ENCODE data around the gene BHMT2.

Gene BHMT2

DNA sequence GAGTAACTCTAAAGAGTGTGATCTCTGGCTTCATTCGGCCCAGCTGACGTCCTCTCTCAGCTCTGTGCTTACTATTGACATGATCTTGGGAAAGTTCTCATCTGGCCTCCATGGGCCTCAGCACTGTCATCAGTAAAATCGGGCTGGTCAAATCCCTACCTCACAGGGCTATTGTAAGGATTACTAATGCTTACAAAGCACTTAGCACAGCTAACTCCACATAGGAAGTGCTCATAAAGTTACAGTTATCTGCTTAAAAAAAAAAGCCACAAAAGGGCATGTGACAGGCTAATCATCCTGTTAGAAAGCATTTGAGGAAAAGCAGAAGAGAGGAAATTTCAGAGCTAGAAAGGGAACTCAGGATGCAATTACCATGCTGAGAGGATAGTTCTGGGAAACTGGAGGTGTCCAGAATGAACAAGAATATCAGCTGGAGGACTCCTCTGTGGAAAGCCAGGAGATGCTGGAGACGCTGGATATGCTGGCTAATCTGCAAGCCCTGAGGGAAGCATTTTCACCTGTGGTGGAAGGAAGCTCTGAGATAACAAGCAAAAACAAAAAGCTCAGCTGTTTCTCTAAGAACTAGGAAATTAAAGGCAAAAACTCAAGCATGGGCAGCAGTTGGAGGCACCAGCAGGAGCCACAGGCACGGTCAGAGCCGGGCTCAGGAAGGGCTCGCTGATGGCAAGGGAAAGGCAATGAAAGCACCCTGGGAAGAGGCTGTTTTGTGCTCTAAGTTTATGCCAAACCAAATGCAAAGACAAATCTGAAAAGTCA, 37.6 kb downstream of the BHMT2 start:
- DNase-seq (ENCODE audit: insufficient read length) (no peak), FAIRE-seq (no peak)
- TF ChIP-seq TAF1 (IDR thresholded peaks at IDR 0.05; ENCODE audit: borderline replicate concordance, low read depth, low read length), result no peak
- TF ChIP-seq POLR2AphosphoS5 (IDR thresholded peaks at IDR 0.05; ENCODE audit: low read depth, low read length), result no peak
- no peak for TF ChIP-seq POLR2A (IDR thresholded peaks at IDR 0.05; ENCODE audit: low read depth, low read length)

DNA sequence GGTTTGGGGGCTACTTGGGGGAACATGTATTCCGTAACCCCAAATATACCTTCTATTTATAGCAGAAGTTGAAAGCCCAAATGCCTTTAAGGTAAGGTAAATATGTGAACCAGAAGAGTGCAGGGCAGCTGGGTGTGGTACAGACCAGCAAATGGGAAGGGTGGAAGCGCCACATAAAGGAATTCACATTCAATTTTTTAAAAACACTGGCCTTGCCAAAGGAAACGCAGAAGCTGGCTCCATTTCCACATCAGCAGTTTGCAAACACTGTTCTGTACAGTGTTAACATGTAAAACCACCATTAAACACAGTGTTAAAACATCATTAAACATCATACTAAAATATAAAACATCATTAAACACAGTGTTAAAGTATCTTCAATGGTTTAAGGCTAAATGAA, 38.5 kb downstream of the BHMT2 start:
- TF ChIP-seq POLR2A (IDR thresholded peaks at IDR 0.05; ENCODE audit: low read depth, low read length) (no peak), POLR2AphosphoS5 (IDR thresholded peaks at IDR 0.05; ENCODE audit: low read depth, low read length) (no peak), TAF1 (IDR thresholded peaks at IDR 0.05; ENCODE audit: borderline replicate concordance, low read depth, low read length) (no peak)
- FAIRE-seq, result no peak
- DNase-seq (ENCODE audit: insufficient read length), result no peak

DNA sequence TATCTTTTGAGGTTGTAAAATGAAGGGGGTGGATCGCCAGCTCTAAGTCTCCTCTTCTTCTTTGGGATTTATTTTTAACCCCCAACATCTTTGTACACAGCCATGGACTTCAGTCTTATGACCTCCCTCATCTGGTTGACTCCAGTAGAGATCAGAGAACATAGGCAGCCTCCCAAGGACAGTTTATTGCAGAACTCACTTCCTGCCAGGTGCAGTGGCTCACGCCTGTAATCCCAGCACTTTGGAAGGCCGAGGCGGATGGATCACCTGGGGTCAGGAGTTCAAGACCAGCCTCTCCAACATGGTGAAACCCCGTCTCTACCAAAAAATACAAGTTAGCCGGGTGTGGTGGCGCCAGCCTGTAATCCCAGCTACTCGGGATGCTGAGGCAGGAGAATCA, 39.2 kb downstream of the BHMT2 start:
- DNase-seq (ENCODE audit: insufficient read length) (no peak), FAIRE-seq (no peak)
- no peak for TF ChIP-seq POLR2A (IDR thresholded peaks at IDR 0.05; ENCODE audit: low read depth, low read length)
- no peak for TF ChIP-seq POLR2AphosphoS5 (IDR thresholded peaks at IDR 0.05; ENCODE audit: low read depth, low read length)
- no peak for TF ChIP-seq TAF1 (IDR thresholded peaks at IDR 0.05; ENCODE audit: borderline replicate concordance, low read depth, low read length)

DNA sequence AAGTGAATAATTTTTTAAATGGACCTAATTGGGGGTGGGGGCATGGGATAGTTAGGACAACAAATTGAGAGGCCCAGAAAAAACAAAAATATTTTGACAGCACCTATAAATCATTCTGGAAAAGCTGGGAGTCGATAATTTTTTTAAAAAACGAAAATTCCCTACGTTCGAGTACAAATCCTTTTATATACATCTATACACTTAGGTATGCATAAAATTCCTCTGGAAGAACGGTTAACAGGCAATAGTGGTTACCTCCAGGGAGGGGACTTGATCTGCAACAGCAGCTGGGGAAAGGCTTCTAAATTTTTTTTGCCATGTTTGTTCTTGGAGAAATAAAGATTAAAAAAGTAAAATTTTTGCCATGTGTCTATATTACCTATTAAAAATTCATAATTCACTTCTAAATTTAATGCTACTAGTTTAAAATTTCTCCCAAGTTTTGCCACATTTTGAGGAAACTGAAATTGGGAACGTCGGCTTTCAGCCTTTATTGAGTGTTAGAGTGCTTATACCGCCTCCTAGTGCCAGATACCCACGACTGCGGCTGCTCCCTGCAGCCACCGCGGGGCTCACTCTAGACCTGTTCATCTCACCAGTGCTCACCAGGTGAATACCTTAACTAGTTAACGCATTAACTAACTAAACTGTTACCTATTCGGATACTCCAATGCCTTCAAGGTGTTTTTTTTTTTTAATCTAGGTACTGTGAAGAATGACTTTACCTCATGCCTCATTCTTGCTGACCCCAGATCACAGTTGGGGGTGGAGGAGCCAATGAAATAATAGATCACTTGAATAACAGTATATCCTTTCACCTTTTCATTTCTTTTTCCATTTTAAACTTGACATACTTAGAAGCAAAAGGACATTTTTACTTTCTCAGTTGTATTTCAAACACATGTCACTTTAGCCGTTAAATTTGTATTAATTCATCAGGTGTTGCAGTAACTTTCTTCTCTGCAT, 40.2 kb downstream of the BHMT2 start:
- FAIRE-seq, result no peak

DNA sequence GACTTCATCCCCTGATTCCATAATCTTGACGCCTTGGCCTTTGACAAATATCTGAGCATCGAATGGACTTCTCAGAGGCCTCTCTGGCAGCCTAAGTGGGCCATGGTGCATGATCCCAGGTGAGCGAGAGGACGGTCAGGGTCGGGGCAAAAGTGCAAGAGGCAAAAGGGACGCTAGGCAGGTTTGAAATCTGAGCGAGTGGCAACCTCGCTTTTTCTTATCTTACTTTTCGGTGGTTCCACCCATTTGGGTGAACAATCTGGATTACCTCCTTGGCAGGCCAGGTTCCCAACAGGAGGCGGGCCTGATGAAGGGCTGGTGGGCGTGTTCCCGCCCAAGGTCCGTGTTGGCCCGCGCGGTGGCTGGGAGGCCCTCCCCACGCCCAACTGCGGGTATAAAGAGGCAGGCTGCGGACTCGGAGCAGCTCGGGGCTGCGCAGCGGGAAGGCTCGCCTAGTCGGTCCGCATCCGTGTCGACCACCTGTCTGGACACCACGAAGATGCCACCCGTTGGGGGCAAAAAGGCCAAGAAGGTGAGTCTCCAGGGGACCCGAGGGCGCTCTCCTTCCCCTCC, 41.9 kb downstream of the BHMT2 start, which contains the start of gene BHMT:
TSS of gene BHMT (plus strand) at position 423 of the 573 bp plus-strand sequence. CDS start at position 500, 77 bp downstream.
- DNase-seq (ENCODE audit: insufficient read length), result no peak
- FAIRE-seq, result no peak
- TF ChIP-seq POLR2A (IDR thresholded peaks at IDR 0.05; ENCODE audit: low read depth, low read length), result no peak
- no peak for TF ChIP-seq TAF1 (IDR thresholded peaks at IDR 0.05; ENCODE audit: borderline replicate concordance, low read depth, low read length)
- no peak for TF ChIP-seq POLR2AphosphoS5 (IDR thresholded peaks at IDR 0.05; ENCODE audit: low read depth, low read length)

More for the DNA sequence above, 40.2 kb downstream of the BHMT2 start:
- TF ChIP-seq TAF1 (IDR thresholded peaks at IDR 0.05; ENCODE audit: borderline replicate concordance, low read depth, low read length) (no peak), POLR2AphosphoS5 (IDR thresholded peaks at IDR 0.05; ENCODE audit: low read depth, low read length) (no peak), POLR2A (IDR thresholded peaks at IDR 0.05; ENCODE audit: low read depth, low read length) (no peak)
- no peak for DNase-seq (ENCODE audit: insufficient read length)

DNA sequence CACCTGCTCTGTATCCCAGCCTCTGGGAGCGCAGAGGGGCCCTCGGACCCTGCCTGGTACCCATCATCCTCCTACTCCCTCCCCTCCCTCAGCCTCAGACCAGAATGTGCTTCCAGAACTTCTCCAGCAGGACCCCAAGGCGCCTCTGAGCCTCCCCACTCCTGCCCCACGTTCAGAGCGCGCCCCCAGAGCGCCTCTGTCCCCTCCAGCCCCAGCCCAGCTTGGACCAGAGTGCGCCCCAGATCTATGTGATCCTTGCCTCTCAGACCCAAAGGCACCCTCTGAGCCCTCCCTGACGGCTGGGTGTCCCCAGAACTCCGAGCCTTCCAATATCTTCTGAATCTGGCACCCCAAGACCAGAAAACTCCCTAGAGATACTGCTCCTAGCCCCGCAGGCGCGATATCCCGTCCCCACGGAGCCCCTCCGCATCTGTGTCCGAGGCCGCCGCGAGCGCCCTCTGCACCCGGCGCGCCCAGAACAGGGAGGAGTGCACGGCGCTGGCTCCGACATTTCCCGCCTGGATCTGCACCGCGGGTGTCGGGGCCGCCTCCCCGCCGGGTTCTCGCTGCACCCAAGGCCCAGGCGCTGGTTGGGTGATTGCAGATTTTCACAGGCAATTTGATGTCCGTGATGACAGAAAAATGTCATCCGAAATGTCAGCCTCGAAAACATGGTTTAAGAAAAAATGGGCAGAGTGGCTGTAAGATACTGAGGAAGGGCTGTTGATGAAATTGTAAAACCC, 42.6 kb downstream of the BHMT2 start:
- DNase-seq (ENCODE audit: insufficient read length), result no peak
- FAIRE-seq, result no peak
- no peak for TF ChIP-seq POLR2A (IDR thresholded peaks at IDR 0.05; ENCODE audit: low read depth, low read length)
- TF ChIP-seq TAF1 (IDR thresholded peaks at IDR 0.05; ENCODE audit: borderline replicate concordance, low read depth, low read length), result no peak
- TF ChIP-seq POLR2AphosphoS5 (IDR thresholded peaks at IDR 0.05; ENCODE audit: low read depth, low read length), result no peak

DNA sequence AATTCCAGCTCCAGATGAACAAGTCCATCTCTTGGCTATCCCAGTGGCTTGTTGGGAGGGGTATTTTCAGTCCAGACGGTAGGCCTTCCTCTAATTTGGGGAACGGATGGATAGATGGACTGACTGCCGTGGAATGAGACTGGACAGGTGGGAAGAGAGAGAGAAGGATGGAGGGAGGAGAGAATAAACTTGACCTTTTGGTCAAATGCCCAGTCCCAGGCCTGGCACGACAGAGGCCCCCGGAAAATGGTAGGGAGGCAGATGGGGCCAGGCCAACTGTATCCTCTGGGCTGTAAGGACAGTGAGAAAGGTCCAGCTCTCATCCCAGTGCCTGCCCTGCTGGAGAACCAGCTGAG, 43.1 kb downstream of the BHMT2 start:
- no peak for TF ChIP-seq POLR2AphosphoS5 (IDR thresholded peaks at IDR 0.05; ENCODE audit: low read depth, low read length)
- no peak for TF ChIP-seq TAF1 (IDR thresholded peaks at IDR 0.05; ENCODE audit: borderline replicate concordance, low read depth, low read length)
- FAIRE-seq (no peak), DNase-seq (ENCODE audit: insufficient read length) (no peak)

DNA sequence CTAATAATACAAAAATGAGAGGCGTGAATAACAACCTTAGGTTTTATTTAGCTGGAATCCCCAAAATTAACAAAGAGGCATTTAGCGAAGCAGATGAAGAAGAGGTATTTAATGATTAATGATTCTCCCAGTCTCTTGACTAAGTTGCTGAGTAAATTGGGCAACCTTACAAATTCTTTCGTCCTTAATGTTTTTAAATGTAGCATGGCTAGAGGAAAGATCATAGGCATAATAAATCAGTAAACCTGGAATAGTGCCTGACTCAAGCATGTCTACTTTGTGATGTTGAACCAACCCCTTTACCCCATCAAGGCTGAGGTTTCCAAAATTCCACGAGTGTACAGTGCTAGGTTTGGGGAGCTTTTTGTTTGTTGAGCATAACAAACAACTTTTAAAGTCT, 49.9 kb downstream of the BHMT2 start:
- DNase-seq (ENCODE audit: insufficient read length), result no peak
- TF ChIP-seq TAF1 (IDR thresholded peaks at IDR 0.05; ENCODE audit: borderline replicate concordance, low read depth, low read length), result no peak
- TF ChIP-seq POLR2A (IDR thresholded peaks at IDR 0.05; ENCODE audit: low read depth, low read length), result no peak
- TF ChIP-seq POLR2AphosphoS5 (IDR thresholded peaks at IDR 0.05; ENCODE audit: low read depth, low read length), result no peak
- no peak for FAIRE-seq

DNA sequence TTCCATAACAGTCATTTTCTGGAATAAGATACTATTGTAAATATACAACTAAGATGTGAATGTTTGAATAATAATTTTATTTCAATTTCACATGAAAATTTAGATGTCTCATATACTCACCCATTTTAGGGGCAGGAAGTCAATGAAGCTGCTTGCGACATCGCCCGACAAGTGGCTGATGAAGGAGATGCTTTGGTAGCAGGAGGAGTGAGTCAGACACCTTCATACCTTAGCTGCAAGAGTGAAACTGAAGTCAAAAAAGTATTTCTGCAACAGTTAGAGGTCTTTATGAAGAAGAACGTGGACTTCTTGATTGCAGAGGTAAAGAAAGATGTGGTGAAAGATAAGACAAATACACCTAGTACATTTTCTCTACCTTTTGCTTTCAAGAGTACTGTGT, 50.7 kb downstream of the BHMT2 start:
- DNase-seq (ENCODE audit: insufficient read length) (no peak), FAIRE-seq (no peak)
- TF ChIP-seq POLR2AphosphoS5 (IDR thresholded peaks at IDR 0.05; ENCODE audit: low read depth, low read length) (no peak), POLR2A (IDR thresholded peaks at IDR 0.05; ENCODE audit: low read depth, low read length) (no peak), TAF1 (IDR thresholded peaks at IDR 0.05; ENCODE audit: borderline replicate concordance, low read depth, low read length) (no peak)

DNA sequence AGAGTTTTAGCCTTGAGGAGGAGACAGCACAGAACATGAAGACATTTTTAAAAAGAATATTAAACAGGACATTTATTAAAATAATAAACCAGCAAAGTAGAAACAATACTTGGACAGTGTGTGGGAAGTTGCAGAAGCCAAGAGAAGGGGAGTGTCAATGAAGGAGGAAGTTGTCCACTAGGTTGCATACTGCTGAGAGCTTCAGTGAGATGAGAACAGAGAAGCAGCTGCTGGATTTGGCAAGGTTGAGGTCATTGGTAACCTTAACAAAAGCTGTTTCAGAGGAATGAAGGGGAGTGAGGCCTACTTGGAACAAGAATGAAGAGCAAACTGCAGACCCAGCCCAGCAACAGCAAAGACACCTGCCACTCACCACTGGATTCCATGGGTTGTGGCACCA, 53.4 kb downstream of the BHMT2 start:
- TF ChIP-seq POLR2A (IDR thresholded peaks at IDR 0.05; ENCODE audit: low read depth, low read length) (no peak), POLR2AphosphoS5 (IDR thresholded peaks at IDR 0.05; ENCODE audit: low read depth, low read length) (no peak), TAF1 (IDR thresholded peaks at IDR 0.05; ENCODE audit: borderline replicate concordance, low read depth, low read length) (no peak)
- FAIRE-seq, result no peak
- DNase-seq (ENCODE audit: insufficient read length), result no peak

DNA sequence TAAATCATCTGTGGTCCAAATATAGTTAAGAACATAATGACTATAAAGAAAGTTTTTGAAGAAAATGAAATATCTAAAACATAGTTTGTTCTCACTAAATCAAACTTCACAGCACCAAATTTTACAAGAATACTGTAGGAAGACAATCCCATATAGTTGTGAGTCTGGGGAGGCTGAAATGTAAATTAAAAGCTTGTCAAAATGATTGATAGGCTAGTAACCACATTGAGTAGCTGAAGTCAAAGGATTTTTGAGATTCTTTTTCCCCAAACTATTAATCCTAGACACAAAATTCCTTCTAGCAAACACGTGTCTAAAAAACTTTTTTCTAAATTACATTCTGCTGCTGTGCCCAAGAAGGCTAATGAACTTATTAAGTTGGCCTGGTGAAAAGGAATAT, 55.0 kb downstream of the BHMT2 start:
- FAIRE-seq (no peak), DNase-seq (ENCODE audit: insufficient read length) (no peak)
- TF ChIP-seq TAF1 (IDR thresholded peaks at IDR 0.05; ENCODE audit: borderline replicate concordance, low read depth, low read length) (no peak), POLR2AphosphoS5 (IDR thresholded peaks at IDR 0.05; ENCODE audit: low read depth, low read length) (no peak), POLR2A (IDR thresholded peaks at IDR 0.05; ENCODE audit: low read depth, low read length) (no peak)
